HG03025 (cell line): Measurements from ENCODE around the gene MARK3.

Source experiments
- ATAC-seq: cut with Tn5 transposase; IDR thresholded peaks from one replicate; pipeline ENCODE4 v1.9.1; 2021; ENCODE audit warnings: mild to moderate bottlenecking, moderate library complexity; ENCODE audit not compliant: unreplicated experiment, low FRiP score

MARK3 gene

DNA sequence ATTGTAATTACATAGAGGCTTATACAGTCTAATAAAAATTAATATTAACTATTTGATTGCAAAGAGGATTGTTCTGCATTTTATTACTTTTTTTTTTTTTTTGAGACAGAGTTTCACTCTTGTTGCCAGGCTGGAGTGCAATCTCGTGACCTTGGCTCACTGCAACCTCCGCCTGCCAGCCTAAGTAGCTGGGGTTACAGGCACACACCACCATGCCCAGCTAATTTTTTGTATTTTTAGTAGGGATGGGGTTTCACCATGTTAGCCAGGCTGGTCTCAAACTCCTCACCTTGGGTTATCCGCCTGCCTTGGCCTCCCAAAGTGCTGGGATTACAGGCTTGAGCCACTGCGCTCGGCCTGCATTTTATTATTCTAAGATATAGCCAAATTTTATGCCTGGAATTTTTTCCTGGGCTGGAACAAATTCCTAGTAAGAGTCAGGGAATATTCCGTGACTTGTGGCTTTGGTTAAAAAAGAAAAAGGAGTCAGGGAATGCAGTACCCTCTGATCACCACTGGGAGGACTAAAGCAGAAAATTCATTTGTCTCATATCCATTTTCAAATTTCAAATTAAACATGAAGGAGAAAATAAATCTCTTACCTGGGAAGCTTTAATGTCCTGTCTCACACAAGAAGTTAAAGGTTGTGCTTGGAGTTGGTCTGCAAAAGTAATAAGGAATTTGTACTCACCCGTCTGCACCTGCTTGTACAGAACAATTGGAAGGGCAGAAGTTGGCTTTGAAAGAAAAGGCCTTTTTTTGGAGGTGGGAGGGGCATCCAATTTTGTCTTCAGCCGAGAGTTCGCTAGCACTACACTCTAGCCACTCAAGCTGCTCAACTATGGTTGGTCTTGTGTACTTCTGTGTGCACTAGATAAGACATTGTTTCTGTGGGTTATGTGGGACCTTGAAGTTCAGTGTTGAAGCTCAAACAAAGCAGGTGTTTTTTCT is 8.7 kb downstream of the MARK3 start:
- no peak for ATAC-seq

DNA sequence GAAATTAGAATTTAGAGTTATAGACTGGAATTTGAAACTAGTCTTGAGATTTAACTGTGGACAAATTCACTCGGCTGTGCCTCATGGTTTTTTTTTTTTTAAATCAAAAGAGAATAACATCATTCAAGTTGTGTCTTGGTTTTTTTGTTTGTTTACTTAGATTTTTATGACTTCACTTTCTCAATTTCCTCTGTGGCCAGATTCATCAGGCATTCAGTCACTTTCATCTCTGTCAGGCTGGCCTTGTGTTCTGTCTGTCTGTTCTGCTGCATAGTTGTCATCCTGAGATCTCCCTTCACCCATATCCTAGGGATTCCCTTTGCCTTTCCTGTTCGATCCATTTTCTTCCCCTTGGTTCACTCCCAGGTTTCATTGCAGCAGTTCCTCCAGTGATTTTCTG is 10.0 kb downstream of the MARK3 start:
- ATAC-seq: no peak

DNA sequence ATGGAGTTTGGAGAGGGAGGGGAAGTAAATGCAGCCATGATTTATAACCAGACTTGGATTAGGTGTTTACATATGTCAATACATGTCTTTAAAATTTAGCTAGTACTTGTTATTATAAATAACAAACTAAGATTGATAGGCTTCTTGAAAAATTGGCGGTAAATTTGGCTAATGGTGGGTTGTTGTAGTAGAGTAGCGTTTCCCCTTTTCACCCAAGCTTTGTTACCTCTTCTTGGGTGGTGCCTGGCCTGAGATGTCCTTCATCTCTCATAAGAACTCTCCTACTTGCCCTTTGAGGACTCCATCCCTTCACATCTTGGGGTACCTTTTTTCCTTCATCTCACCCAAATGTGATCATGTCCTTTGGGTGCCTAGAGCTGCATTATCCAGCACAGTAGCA is 11.2 kb downstream of the MARK3 start:
- no peak for ATAC-seq

DNA sequence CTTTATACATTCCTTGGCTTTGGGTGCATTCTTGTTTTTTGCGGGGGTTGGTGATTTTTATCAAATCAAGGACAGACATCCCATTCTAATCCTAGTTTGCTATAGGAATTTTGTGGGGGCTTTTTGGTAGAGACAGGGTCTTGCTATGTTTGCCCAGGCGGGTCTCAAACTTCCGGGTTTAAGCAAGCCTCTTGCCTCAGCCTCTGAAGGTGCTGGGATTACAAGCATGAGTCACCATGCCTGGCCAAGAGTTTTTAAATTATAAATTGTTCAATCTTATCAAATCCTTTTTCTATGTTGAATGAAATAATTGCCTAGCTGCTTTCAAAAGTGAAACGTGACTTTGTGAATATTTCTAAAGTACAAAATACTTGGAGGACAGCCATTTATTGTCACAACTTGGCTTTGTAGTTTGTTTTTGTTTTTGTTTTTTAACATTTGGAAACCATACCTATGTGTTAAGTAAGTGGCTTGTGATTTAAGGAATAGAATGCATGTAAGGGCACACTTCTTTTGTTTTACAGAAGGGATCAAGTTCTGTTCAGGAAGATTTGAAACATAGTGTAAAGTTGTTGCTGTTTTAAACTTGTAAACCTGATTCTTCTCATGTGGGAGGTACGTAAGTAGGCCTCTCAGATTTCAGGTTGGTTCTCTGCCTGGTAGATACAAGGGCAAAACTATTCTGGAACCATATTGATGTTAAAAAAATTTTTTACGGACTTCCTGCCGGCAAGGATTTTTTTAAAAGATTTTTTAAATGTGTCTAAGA is 13.4 kb downstream of the MARK3 start:
- ATAC-seq: no peak

DNA sequence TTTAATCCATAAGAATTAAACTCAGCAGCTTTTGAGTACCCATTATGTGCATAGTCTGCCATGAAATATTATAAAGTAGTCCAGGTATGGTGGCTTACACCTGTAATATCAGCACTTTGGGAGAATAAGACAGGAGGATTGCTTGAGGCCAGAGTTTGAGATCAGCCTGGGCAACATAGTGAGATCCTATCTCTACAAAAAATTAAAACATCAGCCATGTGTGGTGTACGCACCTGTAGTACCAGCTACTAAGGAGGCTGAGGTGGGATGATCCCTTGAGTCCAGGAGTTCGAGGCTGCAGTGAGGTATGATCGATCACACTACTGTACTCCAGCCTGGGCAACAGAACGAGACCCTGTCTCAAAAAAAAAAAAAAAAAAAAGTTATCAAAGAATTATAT is 15.3 kb downstream of the MARK3 start:
- ATAC-seq: no peak

DNA sequence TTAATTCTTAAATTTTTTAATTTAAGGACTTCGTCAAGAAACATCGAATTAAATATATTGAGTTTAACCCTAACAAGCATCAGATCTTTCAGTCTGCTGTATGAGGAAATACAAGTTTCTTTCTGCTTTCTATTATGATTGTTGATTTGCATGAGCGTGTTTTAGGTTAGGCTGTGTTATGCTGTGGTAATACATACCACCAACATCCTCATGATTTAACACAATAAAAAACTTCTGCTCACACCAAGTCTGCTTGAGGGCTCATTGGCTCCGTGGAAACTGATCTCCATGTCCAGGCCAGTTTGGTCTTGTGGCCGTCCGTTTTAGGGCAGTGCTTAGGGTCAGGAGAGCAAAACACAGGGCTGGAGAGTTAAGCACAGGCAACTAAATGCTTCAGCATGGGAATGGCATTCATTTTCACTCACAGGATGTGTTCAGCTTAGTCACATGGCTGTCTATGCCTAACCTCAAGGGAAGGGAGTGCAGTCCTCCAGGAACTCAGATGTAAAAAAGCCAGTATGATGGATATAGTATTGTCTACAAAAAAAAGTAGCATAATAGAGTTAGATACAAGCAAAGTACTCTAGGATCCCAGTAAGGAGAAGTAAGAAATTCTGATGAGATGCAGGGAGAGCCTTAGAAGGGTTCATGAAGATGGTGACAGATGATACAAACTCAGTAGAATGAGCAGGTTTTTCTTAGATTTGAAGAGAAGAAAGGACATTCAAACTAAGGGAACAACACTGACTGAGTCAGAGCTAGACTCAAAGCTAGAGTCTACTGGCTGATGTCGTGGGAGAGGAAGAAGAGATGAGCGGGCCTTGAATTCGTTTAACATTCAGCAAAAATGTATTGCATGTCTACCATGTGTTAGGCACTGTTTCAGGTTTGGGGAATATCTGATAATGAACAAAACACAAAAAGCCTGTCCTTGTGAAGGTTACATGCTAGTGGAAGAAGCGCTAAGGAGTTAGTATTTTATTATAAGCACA is 16.3 kb downstream of the MARK3 start:
- ATAC-seq: no peak

DNA sequence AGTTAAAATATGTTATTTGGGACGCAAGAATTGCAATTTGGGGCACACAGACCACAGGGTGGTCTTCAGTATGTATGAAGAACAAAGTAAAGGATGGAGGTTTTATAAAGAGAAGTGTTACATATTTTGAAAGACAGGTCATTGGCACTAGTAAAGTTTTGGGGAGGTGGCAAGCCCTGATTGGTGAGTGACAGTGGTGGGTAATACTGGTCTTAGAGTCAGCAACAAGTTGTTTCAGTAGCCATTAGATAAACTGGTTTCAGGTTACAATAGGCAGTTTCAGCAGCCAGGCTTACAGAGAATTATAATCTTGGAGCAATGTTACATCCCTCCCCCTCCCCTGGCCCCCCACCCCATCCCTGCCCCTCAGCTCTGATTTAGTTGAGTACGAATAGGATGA is 17.5 kb downstream of the MARK3 start:
- ATAC-seq: no peak

DNA sequence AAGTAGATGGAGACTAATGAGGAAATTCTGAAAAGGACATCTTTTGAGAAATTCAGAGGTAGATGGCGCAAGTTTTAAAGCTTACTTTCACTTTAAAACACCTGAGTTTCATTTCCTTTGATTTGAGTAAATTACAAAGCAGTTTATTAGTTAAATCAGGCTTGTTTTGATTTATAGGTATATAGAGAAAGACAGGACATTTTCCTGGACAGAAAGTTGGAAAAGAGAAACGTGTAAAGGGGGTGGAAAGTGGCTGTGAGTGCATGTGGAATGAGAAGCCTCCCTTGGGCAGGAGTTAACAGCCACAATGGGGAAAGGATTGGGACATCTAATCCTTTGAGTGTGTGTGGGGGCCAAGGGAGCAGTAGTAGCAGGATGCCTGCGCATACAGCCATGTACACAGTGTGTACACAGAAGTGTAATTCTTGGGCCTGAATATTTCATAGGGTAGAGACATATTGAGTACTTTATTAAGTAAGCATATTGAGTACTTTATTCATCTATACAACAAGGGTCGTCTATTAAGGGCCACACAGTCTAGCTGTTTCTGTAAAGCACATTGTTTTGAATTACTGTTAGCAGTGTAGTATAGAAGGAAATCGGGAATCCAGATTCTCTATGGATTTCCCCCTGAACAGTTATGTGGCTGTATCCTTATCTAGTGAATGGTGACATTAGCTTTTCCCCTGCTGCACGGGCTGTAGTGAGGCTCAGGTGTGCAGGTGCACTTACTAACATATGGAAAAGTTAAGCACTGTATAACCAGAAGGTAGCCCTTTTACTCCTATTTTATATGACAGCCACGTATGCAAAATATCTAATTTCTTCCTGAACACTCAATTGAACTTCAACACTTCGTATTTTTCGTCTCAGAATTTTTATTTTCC is 19.1 kb downstream of the MARK3 start:
- no peak for ATAC-seq

DNA sequence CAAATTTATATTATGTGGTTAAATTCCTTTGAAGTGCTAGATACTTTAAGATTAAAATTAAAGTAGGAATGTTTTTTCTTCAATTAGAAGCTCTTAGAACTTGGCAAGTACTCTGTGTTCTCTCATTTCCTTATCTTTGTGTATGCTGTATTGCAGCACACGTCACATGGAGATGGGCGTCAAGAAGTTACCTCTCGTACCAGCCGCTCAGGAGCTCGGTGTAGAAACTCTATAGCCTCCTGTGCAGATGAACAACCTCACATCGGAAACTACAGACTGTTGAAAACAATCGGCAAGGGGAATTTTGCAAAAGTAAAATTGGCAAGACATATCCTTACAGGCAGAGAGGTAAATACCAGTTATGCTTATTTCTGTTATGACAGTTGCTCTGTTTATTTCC is 19.7 kb downstream of the MARK3 start:
- ATAC-seq: no peak

DNA sequence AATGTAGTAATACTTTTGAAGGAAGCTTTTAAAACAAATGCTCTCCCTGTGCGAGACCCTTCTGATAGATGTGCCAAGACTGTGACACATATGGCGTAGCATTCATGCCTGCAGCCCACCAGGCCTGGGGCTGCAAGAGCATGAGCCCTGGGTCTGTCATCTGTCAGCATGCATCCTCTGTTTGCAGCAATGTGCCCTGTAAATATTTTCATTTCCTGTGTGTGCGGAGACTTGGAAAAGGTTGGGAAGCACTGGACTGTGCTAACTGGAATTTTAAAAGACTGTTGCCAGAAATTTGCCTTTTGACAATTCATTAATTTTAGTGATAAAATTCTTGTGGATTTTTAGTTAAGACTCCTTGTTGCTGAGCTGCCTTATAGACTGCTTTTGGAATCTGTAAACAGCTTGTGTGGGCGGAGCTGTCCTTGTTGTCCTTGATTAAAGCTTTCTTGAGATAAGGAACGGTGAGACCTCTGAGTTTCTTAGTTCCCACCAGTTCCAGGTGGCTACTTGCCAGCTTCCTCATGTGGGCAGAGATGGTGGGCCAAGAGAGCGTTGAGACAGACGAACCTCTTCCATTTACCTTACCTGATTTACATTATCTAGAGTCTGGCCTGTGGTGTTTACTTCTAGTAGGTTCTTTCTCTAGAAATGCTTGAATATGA is 23.4 kb downstream of the MARK3 start:
- ATAC-seq: no peak

DNA sequence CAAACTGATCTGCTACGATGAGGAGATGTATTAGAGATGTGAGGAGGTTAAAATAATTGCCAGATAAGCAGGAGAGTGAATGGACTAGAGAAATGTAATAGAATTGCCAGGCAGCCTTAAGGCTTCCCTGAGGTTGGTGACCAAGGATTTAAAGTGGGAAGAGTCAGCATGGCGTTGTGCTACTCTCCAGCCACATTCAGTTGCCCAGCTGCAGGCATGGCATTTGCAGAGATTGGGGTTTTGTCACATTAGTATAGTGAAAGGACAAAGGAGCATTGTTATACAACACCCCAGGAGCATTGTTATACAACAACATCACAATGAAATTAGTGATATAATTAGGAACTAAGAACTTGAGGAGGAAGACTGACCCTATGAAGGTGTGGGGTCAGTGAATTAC is 31.7 kb downstream of the MARK3 start:
- no peak for ATAC-seq

DNA sequence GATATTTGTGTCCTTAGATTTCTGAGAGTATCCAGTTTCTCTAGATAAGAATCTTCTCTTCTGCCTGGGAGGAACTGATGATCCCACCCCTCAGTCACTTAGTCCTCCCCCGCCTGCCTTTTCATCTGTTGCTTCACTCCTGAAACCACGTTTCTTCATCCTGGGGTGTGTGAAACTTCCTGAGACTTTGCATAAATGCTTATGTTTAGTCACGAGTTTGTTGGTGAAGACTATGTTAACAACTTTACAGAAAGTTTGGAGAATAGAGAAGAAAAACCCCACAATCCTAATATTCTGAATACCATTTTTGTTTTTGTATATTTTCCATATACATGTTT is 33.2 kb downstream of the MARK3 start:
- no peak for ATAC-seq

DNA sequence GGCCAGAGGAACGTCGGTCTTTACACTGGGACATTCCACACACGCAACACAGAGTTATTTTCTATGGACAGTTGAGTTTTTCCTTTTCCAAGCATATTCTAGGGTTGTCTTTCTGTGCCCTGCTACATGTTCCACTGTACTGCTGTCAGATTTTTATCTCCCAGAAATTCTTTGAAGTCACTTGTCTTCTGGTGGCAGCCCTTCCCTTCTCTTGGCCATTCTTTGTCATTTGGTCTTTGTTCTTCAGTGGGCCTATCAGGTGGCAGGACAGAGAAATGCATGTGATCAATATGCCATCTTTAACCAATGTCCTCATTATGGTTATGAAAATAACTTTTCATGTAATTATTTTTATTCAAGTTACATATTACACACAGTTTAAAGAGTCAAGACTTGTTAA is 36.3 kb downstream of the MARK3 start:
- ATAC-seq: no peak

DNA sequence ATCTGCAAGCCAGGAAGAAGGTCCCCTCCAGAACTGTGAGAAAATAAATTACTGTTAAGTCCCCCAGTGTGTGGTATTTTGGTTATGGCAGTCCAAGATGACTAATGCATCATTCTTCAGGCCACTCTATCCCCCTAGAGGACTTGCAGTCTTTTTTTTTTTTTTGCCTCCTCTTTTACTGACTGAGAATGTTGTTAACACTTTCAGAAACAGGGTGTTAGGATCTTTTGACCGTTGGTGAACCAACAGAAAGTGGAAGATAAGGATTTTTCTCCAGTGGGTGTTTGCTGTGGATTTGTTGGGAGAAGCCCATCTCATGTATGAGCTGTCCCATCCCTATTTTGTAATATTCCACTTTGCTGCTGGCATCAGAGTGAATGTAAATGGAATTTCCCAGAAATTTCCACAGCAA is 37.8 kb downstream of the MARK3 start:
- ATAC-seq: no peak

DNA sequence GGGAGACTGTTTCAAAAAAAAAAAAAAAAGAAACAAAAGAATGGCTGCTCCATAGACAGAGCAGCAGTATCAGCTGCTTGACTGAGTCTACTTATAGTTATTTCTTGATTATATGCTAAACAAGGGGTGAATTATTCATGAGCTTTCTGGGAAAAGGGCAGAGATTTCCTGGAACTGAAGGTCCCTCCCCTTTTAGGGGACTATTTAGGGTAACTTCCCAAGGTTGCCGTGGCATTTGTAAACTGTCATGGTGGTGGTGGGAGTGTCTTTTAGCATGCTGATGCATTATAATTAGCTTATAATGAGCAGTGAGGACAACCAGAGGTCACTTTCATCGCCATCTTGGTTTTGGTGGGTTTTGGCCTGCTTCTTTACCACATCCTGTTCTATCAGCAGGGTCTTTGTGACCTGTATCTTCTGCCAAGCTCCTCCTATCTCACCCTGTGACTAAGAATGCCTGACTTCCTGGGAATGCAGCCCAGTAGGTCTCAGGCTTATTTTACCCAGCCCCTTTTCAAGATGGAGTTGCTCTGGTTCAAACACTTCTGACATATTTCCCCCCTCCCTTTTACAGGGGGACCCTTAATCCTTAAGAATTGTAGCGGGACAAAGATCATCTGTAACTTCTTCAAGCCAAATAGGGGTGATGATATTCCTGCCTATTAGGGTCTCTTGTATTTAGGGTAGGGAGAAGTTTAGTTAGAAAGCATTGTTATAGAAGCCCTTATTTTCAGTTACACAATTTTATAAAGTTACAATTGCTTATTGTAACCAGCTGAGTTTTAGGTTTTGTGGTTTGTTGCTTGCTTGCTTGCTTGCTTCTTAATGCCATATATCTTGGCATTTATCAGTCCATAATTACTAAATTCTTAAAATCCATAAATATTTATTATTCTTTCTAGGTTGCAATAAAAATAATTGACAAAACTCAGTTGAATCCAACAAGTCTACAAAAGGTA is 42.5 kb downstream of the MARK3 start:
- no peak for ATAC-seq

DNA sequence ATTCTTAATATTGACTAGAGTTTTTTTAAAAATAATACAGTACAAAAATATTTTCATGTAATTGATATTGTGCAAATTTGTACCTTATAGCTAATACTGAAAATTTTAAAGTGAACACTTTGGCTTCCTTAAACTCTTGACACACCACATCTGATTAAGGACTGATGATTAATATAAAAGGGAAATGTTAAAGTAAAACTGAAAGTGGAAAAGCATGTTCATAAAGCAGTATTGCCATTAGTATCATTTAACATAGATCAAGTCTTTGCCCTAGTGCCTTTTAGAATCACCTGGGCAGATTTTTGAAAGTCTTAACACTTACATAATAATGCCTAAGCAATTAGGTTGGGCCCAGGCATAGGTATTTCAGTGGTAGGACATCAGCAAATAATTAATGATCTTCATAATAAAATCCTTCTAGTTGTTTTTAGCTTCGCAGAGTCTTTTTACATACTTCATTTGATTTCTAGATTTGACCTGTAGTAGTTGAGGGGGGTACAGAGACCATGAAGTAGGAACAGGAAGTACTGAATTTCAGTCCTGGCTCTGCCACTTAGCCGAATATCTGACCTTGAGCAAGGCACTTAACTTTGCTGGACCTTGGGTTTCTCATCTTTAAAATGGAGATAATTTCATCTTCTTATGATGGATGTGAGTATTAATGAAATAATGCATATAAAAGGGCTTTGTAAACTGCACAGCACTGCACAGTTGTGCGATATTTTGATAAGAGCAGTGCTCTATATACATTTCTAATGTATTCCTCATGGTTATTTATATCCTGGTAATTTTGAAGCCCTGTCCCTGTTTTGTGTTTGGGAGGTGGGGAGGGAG is 43.7 kb downstream of the MARK3 start:
- ATAC-seq: no peak

DNA sequence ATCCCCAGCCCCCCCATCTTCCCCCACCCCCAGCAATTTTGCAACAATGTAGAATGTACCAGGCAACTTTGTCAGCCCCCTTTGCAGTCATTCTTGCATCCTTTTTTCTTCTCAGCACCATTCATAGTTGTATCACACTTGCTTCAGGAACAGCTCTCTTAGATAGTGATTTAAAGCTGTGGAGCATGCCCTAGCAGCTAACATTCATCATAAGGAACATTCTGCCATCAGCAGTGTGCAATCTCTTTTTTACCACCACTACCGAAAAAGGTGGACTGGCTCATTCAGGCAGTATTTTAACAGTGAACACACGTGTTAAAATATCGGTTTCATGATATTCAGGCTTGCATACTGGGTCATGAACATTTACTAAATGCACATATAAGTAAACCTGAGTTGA is 45.1 kb downstream of the MARK3 start:
- no peak for ATAC-seq
